HUDEP-2 (cell line): ENCODE results near the gene GNMT.
"Not testable (repeated sequence)": the region's sequence is repeated elsewhere in the genome, so short reads cannot be mapped to it uniquely, and the experiment has no call there.

Source experiments
- DNase-seq, 76 experiments: peaks; one replicate each; lab custom pipeline; 2025; ENCODE audit not compliant: unreplicated experiment in 76 of 76; lab: John Stamatoyannopoulos, UW

The GNMT gene

GRCh38 chr6:42971746-42972327 is 11.3 kb downstream of the GNMT start:
- no peak for DNase-seq

GRCh38 chr6:42973926-42974325 is 13.4 kb downstream of the GNMT start:
- no peak for DNase-seq

GRCh38 chr6:42974919-42975505 is 14.5 kb downstream of the GNMT start:
- no peak for DNase-seq

GRCh38 chr6:42978487-42978838 is 17.9 kb downstream of the GNMT start:
- DNase-seq, result peak in 38 of 76 experiments; percentile 16 to 66 (median 40)

GRCh38 chr6:42978839-42979522 is 18.4 kb downstream of the GNMT start, which contains the start of gene PEX6:
Gene PEX6, minus strand, starts transcription at chr6:42979181. Its CDS starts 31 bp downstream, at chr6:42979150.
- DNase-seq, result peak in 74 of 76 experiments; percentile 78 to 97 (median 92)

- peak in 6 of 76 experiments; percentile 32 to 51 (median 46) for DNase-seq
Observed at GRCh38 chr6:42979523-42980177, 19.1 kb downstream of the GNMT start.

- no peak for DNase-seq
Observed at GRCh38 chr6:42981836-42982235, 21.3 kb downstream of the GNMT start.

GRCh38 chr6:42984001-42984923 is 23.7 kb downstream of the GNMT start, which contains the start of gene PPP2R5D:
Gene PPP2R5D, plus strand, starts transcription at chr6:42984570. Its CDS starts 108 bp downstream, at chr6:42984678.
- peak in 75 of 76 experiments; percentile 90 to 100 (median 99) for DNase-seq

- DNase-seq, result peak in 3 of 76 experiments; percentile 16 to 20 (median 18)
Observed at GRCh38 chr6:42984924-42985475, 24.4 kb downstream of the GNMT start.

- DNase-seq, result peak in 5 of 76 experiments; percentile 14 to 42 (median 20)
Observed at GRCh38 chr6:42987533-42988451, 27.2 kb downstream of the GNMT start.

- DNase-seq, result no peak
Observed at GRCh38 chr6:42988486-42989020, 28.0 kb downstream of the GNMT start.

GRCh38 chr6:42989923-42990322 is 29.4 kb downstream of the GNMT start:
- DNase-seq, result no peak

GRCh38 chr6:42993445-42993844 is 32.9 kb downstream of the GNMT start:
- DNase-seq, result no peak

- DNase-seq, result no peak
Observed at GRCh38 chr6:42996513-42996912, 36.0 kb downstream of the GNMT start.

GRCh38 chr6:42998205-42998604 is 37.7 kb downstream of the GNMT start:
- DNase-seq, result not testable (repeated sequence)

GRCh38 chr6:43001843-43002242 is 41.3 kb downstream of the GNMT start:
- DNase-seq, result no peak

GRCh38 chr6:43005844-43006243 is 45.3 kb downstream of the GNMT start:
- no peak for DNase-seq

- DNase-seq, result no peak
Observed at GRCh38 chr6:43006251-43006650, 45.7 kb downstream of the GNMT start.

GRCh38 chr6:43007126-43007525 is 46.6 kb downstream of the GNMT start:
- no peak for DNase-seq
